Activated CD8-positive, alpha-beta T cell treated with anti-CD3 and anti-CD28 coated beads for 36 hours (primary cell): ENCODE measurements around the gene IL4I1. TPM values are rescaled to one million over a fixed set of nuclear protein-coding genes. Genes with fewer than 3 reads are reported as not detected.

ENCODE experiments used
- ATAC-seq: fragments of 200-7000 bp; cut with Tn5 transposase; one replicate; pipeline ENCODE4 v1.10.0; 2021; ENCODE audit warnings: mild to moderate bottlenecking, moderate library complexity
- CTCF ChIA-PET: fragments of 350-600 bp; sonication (Branson Sonifier 250); formaldehyde crosslinking; loops from one replicate; lab custom pipeline; 2021; ENCODE audit warnings: antibody characterized with exemption; lab: Charles Lee
- POLR2A ChIA-PET: fragments of 350-600 bp; sonication (Branson Sonifier 250); formaldehyde crosslinking; loops from one replicate; lab custom pipeline; 2021; ENCODE audit warnings: antibody characterized with exemption; lab: Charles Lee
- DNase-seq: peaks from one replicate; pipeline ENCODE4 v3.0.0-alpha.2; 2020
- H3K27ac Mint-ChIP-seq: one replicate; pipeline ENCODE4 v1.8.0; 2021; ENCODE audit warnings: mild to moderate bottlenecking, mixed read lengths
- H3K27me3 Mint-ChIP-seq: one replicate; pipeline ENCODE4 v1.8.0; 2021; ENCODE audit warnings: mixed read lengths
- H3K36me3 Mint-ChIP-seq: one replicate; pipeline ENCODE4 v1.8.0; 2021; ENCODE audit warnings: low read depth, mixed read lengths
- H3K4me1 Mint-ChIP-seq: one replicate; pipeline ENCODE4 v1.8.0; 2021; ENCODE audit warnings: low read depth, mixed read lengths
- H3K4me3 Mint-ChIP-seq: one replicate; pipeline ENCODE4 v1.8.0; 2021; ENCODE audit warnings: mild to moderate bottlenecking, moderate library complexity, mixed read lengths
- H3K9me3 Mint-ChIP-seq: one replicate; pipeline ENCODE4 v1.8.0; 2021; ENCODE audit warnings: mixed read lengths
- CTCF ChIP-seq: fragments of 200-600 bp; IDR thresholded peaks from one replicate; pipeline ENCODE4 v1.8.0; 2022; ENCODE audit warnings: antibody characterized with exemption, mild to moderate bottlenecking
- intact Hi-C: fragments of 100-400 bp; cut with micrococcal nuclease; formaldehyde crosslinking; loops from one replicate; pipeline ENCODE4 v1.10.0; 2022
- total RNA-seq, 2 experiments: library from RNA; stranded (reverse); gene quantifications; one replicate each; pipeline ENCODE4 v1.2.3, GENCODE V29; 2021

Gene IL4I1
- total RNA-seq, 2 experiments from 2014 or later = 16.1 to 16.2 TPM

DNA sequence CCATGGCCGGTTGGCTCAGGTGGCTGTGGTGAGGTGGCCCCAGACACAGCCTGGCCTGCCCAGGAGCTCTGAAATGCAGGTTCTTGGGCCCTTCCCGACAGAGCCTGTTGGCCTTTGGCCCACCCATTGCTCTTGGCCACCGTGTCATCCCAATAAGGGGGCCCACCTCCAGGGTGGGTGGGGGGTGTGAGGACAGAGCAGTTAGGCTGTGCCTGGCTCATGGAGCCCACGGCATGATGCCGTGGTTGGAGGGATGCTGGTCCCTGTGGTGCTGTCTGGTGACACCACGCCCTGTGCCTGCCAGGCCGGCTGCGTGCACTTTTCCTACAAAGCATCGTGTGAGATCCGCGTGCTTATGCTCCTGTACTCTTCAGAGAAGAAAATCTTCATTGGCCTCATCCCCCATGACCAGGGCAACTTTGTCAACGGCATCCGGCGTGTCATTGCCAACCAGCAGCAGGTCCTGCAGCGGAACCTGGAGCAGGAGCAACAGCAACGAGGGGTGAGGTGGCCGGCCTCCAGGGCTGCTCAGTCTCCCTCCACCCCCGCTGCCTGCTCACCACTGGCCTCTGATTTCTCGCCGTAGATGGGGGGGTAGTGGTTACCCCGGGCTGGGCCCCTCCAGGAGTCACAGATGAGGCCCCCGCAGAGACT, 36.9 kb downstream of the IL4I1 start:
- intact Hi-C loops = no loop called here
- ATAC-seq (no peak), DNase-seq (no peak)
- CTCF ChIA-PET = no interaction called here
- H3K36me3 Mint-ChIP-seq = peaks cover 20% of the 10 kb centered on the region
- no peak overlapping the region for H3K27ac Mint-ChIP-seq
- no peaks in the 10 kb centered on the region for H3K27me3 Mint-ChIP-seq
- H3K4me1 Mint-ChIP-seq = peaks cover 7% of the 10 kb centered on the region
- TF ChIP-seq CTCF = no peak
- H3K4me3 Mint-ChIP-seq = no peak overlapping the region
- H3K9me3 Mint-ChIP-seq = no peaks in the 10 kb centered on the region
- POLR2A ChIA-PET = interaction anchor here (1.1 kb wide), 1 partner anchor 8 kb away, joined by 3 read pairs; the partner anchor contains the start of gene PNKP

DNA sequence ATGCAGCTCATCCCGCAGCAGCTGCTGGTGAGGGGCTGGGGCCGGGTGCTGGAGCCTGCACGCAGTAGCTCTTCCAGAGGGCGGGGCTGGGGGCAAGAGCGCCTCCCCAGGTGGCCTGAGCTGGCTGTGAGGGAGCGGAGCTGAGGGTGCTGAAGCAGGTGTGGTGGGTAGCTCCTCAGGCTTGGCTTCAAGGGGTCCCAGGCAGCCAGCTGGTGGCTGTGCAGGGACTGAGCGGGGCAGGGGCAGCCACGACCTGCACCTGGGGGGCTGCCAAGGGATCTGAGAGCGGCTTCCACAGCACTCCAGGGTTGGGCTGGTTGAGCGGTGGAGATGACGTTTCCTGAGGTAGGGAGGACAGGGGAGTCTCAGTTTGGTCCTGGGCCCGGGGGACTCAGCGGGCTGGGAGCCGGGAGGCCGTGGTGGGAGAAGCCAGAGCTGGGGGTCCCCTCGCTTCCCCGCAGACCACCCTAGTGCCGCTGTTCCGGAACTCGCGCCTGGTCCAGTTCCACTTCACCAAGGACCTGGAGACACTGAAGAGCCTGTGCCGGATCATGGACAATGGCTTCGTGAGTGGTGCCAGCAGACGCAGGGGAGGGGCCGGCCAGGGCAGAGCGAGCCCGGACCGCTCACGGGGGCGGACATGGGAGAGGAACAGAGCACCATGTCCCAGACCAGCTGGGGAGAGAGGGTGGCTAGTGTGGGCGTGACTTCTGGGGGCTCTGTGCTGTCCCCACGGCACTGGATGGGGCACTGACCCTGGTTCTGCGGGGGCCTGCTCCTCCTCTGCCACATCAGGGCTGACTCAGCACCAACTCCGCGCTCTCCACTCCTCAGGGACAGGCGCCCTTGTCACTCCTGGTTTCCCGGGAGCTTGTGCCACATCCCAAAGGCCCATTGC, 38.4 kb downstream of the IL4I1 start:
- peaks cover 9% of the 10 kb centered on the region for H3K36me3 Mint-ChIP-seq

DNA sequence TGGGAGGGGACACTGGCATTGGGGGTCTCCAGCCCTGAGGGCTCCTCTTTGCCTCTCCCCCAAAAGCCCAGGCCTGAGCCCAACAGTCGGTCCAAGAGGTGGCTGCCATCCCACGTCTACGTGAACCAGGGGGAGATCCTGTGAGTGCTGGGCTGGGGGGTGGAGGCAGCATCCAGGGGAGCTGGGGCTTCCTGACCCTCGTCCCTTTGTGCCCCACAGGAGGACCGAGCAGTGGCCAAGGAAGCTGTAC, 38.9 kb downstream of the IL4I1 start:
- H3K4me1 Mint-ChIP-seq = peaks cover 10% of the 10 kb centered on the region
- no peak overlapping the region for H3K27ac Mint-ChIP-seq
- no peaks in the 10 kb centered on the region for H3K27me3 Mint-ChIP-seq
- DNase-seq (no peak), ATAC-seq (no peak)
- H3K36me3 Mint-ChIP-seq = peaks cover 6% of the 10 kb centered on the region
- ChIA-PET CTCF (interaction anchor here (1.3 kb wide), 1 partner anchor 10 kb away, joined by 3 read pairs; no protein-coding TSS in a partner anchor), POLR2A (interaction anchor here (0.7 to 1.3 kb wide), 2 partner anchors 10 to 172 kb away, joined by 3 read pairs; no protein-coding TSS in a partner anchor)
- H3K4me3 Mint-ChIP-seq = no peak overlapping the region
- H3K9me3 Mint-ChIP-seq = no peaks in the 10 kb centered on the region
- no peak for TF ChIP-seq CTCF
- intact Hi-C loops = no loop called here

More for the DNA sequence above, 38.4 kb downstream of the IL4I1 start:
- H3K4me3 Mint-ChIP-seq = no peak overlapping the region
- H3K27me3 Mint-ChIP-seq = no peaks in the 10 kb centered on the region
- intact Hi-C loops = no loop called here
- ChIA-PET POLR2A (interaction anchor here (0.7 to 1.3 kb wide), 3 partner anchors 10 to 173 kb away, joined by 3 read pairs; no protein-coding TSS in a partner anchor), CTCF (interaction anchor here (1.3 kb wide), 1 partner anchor 11 kb away, joined by 3 read pairs; no protein-coding TSS in a partner anchor)
- no peaks in the 10 kb centered on the region for H3K9me3 Mint-ChIP-seq
- DNase-seq (no peak), ATAC-seq (no peak)
- no peak overlapping the region for H3K27ac Mint-ChIP-seq
- no peak for TF ChIP-seq CTCF
- peaks cover 7% of the 10 kb centered on the region for H3K4me1 Mint-ChIP-seq

DNA sequence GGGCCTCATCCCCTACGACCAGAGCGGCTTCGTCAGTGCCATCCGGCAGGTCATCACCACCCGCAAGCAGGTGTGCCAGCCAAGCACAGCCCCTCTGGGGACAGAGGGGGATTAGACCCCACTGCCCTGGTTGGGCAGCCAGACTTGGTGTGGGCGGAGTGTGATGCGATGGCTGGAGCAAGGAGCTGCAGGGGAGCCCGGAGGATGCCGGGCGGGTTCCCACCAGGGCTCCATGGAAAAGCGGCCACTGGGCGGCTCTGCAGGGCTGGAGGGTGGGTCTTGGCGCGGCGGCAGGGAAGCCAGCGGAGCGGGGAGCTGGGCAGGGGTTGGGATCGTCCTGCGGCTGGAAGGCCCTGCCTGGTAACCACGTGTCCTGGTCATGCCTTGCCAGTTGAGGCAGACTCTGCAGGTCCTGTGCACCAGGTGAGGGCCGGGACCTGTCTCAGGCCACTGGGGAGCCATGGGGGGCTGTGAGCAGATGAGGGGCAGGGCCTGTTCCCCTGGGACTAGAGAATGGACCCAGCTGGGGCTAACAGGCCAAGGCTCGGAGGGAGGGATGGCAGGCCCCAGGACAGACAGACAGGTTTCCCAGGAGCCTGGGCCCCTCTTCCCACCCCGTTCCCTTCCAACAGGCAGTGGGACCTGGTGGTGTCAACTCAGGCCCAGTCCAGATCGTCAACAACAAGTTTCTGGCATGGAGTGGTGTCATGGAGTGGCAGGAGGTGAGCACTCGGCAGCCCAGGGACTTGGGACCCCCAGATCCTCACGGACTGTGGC, 39.4 kb downstream of the IL4I1 start:
- ChIA-PET CTCF (interaction anchor here (1.3 kb wide), 1 partner anchor 10 kb away, joined by 3 read pairs; no protein-coding TSS in a partner anchor), POLR2A (no interaction called here)
- H3K27ac Mint-ChIP-seq = no peak overlapping the region
- TF ChIP-seq CTCF = no peak
- H3K36me3 Mint-ChIP-seq = peaks cover 6% of the 10 kb centered on the region
- peaks cover 15% of the 10 kb centered on the region for H3K4me1 Mint-ChIP-seq
- H3K27me3 Mint-ChIP-seq = no peaks in the 10 kb centered on the region
- no peak overlapping the region for H3K4me3 Mint-ChIP-seq
- intact Hi-C loops = no loop called here
- no peaks in the 10 kb centered on the region for H3K9me3 Mint-ChIP-seq
- no peak for ATAC-seq
- no peak for DNase-seq
